Activated naive CD8-positive, alpha-beta T cell treated with anti-CD3 and anti-CD28 coated beads for 36 hours (primary cell): ENCODE results near the gene CLNK. TPM values are rescaled to one million over a fixed set of nuclear protein-coding genes. Genes with fewer than 3 reads are reported as not detected.

Experiments used
- DNase-seq: peaks from one replicate; pipeline ENCODE4 v3.0.0; 2021
- H3K27ac Mint-ChIP-seq: one replicate; pipeline ENCODE4 v1.8.0; 2022; ENCODE audit warnings: mild to moderate bottlenecking, moderate library complexity, mixed read lengths
- H3K27me3 Mint-ChIP-seq: one replicate; pipeline ENCODE4 v1.8.0; 2022; ENCODE audit warnings: mild to moderate bottlenecking, mixed read lengths
- H3K36me3 Mint-ChIP-seq: one replicate; pipeline ENCODE4 v1.8.0; 2021; ENCODE audit warnings: mild to moderate bottlenecking, mixed read lengths
- H3K4me1 Mint-ChIP-seq: one replicate; pipeline ENCODE4 v1.8.0; 2021; ENCODE audit warnings: mixed read lengths
- H3K4me3 Mint-ChIP-seq: one replicate; pipeline ENCODE4 v1.8.0; 2022; ENCODE audit warnings: mild to moderate bottlenecking, moderate library complexity, mixed read lengths
- H3K9me3 Mint-ChIP-seq: one replicate; pipeline ENCODE4 v1.8.0; 2022; ENCODE audit warnings: mixed read lengths
- total RNA-seq, 2 experiments: library from RNA; stranded (reverse); gene quantifications; one replicate each; pipeline ENCODE4 v1.2.3, GENCODE V29; 2021

The CLNK gene, protein sequence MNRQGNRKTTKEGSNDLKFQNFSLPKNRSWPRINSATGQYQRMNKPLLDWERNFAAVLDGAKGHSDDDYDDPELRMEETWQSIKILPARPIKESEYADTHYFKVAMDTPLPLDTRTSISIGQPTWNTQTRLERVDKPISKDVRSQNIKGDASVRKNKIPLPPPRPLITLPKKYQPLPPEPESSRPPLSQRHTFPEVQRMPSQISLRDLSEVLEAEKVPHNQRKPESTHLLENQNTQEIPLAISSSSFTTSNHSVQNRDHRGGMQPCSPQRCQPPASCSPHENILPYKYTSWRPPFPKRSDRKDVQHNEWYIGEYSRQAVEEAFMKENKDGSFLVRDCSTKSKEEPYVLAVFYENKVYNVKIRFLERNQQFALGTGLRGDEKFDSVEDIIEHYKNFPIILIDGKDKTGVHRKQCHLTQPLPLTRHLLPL
- total RNA-seq = under 1 TPM; 0.32 to 0.35 TPM

DNA sequence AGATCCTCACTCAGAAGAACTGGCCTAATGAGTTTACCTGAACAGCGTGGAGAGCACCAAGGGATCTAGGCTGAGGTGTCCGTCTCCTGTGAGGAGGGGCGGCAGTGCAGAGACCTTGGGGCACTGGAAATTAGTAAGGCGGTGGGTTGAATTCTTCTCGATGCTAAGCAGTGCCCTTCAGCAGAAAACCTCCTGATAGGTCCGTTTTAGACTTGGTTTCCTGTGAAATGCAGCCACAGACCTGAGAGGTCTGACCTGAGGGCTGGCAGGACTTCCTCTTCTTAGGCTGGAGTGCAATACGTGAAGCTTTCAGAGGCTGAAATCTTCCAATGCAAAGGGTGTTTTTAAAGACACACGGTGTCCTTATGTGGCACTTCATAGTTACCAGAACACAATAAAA lies at the start of gene CLNK:
Gene CLNK (minus strand): TSS at position 138 of the 400 bp plus-strand sequence. CDS start 16,899 bp downstream, outside the sequence.
- Mint-ChIP-seq H3K4me3 (no peak within 1 kb of the TSS), H3K9me3 (no peaks in the 10 kb centered on the region)
- no peak for DNase-seq

DNA sequence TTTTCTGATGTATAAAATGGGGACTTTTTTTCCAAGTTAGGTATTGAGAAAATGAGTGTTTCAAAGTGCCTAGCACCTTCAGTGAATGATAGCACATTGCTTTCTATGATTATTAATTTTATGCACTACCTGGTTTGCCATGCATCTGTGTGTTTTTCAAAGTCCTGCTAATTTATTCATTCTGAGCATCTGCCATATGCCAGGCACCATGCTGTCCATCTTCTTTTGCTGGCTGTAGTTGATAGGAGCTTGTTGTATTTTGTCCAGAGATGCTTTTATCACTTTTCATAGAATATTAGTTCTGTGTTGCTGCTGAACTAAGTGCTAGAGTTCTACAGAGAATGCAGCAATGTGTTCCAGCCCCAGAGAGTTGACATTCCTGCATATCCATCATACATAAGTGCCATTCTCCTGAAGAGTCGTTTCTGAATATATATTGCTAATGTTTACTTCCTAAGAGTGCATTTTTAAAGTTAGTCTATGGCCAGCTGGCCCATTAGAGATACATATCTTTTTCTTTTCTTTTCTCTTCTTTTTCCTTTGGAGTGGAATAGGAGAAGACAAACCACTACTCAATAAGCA lies 49.0 kb upstream of the CLNK start:
- Mint-ChIP-seq H3K4me1 (peaks cover 52% of the 10 kb centered on the region), H3K4me3 (no peak overlapping the region)

More for the DNA sequence above, at the start of gene CLNK:
- no peaks in the 10 kb centered on the region for H3K27me3 Mint-ChIP-seq
- no peak within 1 kb of the TSS for H3K27ac Mint-ChIP-seq
- peaks cover 2% of the 10 kb centered on the region for H3K36me3 Mint-ChIP-seq
- H3K4me1 Mint-ChIP-seq = peaks cover 10% of the 10 kb centered on the region

DNA sequence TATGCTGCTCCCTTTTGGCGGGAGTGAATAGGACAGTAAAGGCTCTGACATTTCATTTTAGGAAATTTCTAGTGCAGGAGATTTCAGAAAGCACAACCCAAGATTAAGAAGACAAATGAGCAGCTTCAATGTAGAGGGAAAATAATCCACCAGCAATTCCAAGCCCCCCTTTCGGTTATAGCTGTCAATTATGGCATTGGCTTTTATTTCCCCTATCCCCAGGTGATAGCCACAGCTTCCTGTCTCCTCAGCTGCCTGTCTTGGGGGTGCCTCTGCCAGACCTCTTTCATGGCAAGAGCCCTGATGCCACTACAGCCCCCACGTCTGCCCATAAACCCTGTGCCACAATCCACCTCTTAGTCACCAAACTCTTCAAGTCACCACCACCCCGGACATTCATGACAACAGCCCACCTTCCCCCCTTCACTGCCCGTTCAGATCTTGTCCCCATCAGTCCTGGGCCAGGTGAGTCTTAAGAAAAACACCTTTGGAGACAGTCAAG lies 48.4 kb upstream of the CLNK start:
- Mint-ChIP-seq H3K9me3 (peaks cover 14% of the 10 kb centered on the region), H3K4me1 (peaks cover 54% of the 10 kb centered on the region), H3K4me3 (no peak overlapping the region), H3K36me3 (peaks cover 4% of the 10 kb centered on the region), H3K27ac (peak overlapping the region; percentile 83), H3K27me3 (no peaks in the 10 kb centered on the region)
- peak; percentile 33 for DNase-seq

More for the DNA sequence above, 49.0 kb upstream of the CLNK start:
- no peak for DNase-seq
- Mint-ChIP-seq H3K27ac (peak overlapping the region; percentile 83), H3K9me3 (peaks cover 14% of the 10 kb centered on the region), H3K27me3 (no peaks in the 10 kb centered on the region), H3K36me3 (peaks cover 4% of the 10 kb centered on the region)

DNA sequence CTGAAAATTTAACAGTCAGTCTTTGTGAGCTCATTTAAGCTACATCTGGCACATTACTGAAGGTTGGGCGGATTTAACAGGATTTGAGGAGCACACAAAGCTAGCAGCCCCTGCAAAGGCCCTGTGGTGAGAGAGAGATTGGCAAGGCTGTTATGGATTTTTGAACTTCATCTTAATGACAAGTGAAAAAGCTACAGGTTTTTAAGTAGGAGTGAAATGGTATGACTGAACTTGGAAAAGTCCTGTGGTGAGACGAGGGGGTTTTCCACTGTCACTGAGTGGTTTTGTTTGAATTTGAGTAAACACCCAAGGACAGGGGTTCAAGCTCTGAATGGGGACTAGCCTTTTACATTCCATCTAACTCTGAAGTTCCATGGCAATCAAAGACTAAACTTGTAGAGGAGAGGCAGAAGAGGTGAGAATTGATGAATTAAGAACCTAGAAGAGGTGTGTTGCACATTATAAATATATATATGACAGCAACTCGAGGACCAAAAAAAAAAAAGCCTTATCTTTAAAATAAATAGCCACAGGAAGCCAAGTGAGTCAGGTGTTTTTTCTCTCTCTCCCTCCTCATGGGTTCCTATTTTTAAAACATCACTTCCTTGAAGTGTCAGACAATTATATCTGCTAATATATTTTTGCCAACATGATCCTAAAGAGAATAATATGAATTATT lies 47.8 kb upstream of the CLNK start:
- Mint-ChIP-seq H3K36me3 (peaks cover 7% of the 10 kb centered on the region), H3K27ac (peak overlapping the region; percentile 83), H3K27me3 (no peaks in the 10 kb centered on the region), H3K9me3 (peaks cover 16% of the 10 kb centered on the region), H3K4me3 (no peak overlapping the region), H3K4me1 (peaks cover 58% of the 10 kb centered on the region)
- DNase-seq = peak; percentile 43

DNA sequence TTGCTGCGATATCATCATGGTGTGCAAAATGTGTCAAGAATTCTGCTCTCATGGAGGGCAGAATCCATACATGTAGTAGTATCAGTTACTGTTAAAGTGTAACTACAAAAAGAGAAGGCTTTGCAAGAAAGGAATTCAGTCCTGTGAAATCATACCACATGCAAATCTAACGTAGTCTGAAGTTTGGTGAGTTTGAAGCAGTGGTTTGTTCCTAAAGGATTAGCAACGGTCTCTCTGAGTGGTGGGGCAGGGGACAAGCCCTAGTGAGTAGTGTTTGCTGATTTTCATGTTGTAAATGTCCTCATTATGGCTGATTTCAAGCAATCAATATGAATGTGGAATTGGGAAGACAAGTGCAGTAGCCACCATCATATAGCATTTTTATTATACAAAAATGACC lies 47.1 kb upstream of the CLNK start:
- peaks cover 16% of the 10 kb centered on the region for H3K9me3 Mint-ChIP-seq
- H3K36me3 Mint-ChIP-seq = peaks cover 7% of the 10 kb centered on the region
- no peak overlapping the region for H3K4me3 Mint-ChIP-seq
- H3K4me1 Mint-ChIP-seq = peaks cover 65% of the 10 kb centered on the region
- no peaks in the 10 kb centered on the region for H3K27me3 Mint-ChIP-seq
- no peak for DNase-seq
- peak overlapping the region; percentile 84 for H3K27ac Mint-ChIP-seq

DNA sequence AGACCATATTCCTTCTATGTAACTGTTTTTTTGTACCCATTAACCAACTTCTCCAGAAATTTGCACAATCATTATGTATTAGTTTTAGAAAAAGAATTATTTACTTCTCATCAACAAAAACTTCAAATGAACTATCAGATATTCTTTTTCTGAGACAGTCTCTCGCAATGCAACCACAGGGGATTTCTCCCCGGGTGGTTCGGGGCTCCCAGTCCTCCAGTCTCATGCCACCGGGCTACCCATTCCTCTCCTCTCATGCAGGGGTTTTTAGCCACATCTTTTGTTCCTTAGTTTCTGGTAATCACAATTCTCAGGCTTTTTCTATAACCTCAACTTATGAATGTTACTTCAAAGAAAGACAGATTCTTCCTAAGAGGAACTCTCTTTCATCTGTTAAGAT lies 46.6 kb upstream of the CLNK start:
- Mint-ChIP-seq H3K36me3 (peaks cover 7% of the 10 kb centered on the region), H3K4me3 (no peak overlapping the region), H3K9me3 (peaks cover 16% of the 10 kb centered on the region), H3K27me3 (no peaks in the 10 kb centered on the region), H3K27ac (peak overlapping the region; percentile 84), H3K4me1 (peaks cover 69% of the 10 kb centered on the region)
- peak; percentile 37 for DNase-seq

DNA sequence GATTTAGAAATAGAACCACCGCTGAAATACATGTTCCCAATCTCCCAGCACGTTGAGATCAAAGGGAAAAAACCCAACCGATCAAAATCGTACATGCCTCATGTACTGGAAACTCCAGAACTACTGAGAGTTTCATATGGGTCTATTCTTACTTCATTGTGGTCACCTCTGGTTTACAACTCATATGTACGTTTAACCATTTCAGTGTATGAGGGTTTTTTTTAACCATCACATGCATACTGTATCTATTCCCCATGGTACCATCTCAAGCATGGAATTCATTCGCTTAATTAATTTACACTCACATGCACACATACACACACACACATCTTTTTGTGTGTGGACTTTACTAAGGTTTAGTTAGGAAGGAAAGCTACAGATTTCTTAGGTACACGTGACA lies 46.0 kb upstream of the CLNK start:
- Mint-ChIP-seq H3K9me3 (peaks cover 16% of the 10 kb centered on the region), H3K27ac (peak overlapping the region; percentile 84), H3K27me3 (no peaks in the 10 kb centered on the region), H3K4me3 (no peak overlapping the region), H3K36me3 (peaks cover 7% of the 10 kb centered on the region), H3K4me1 (peaks cover 69% of the 10 kb centered on the region)
- no peak for DNase-seq

DNA sequence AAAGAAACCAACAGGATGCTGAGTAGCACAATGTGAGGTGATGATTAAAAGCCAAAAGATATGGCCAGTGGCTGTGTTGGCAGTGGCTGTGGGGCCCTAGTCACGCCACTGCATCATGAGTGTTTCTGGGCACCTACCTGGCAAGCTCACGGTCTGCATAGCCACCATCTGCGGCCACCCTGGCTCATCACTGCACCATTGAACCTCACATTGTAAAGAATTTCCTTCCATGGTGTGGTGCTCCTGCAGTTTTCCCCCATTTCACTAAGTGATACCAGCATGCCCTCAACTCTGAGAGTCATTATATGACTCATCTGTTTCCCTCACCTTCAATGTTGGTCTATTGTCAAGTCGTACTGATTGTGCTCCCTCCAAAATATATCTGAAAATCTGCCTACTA lies 45.5 kb upstream of the CLNK start:
- H3K27me3 Mint-ChIP-seq = no peaks in the 10 kb centered on the region
- H3K4me1 Mint-ChIP-seq = peaks cover 67% of the 10 kb centered on the region
- peak overlapping the region; percentile 84 for H3K27ac Mint-ChIP-seq
- no peak for DNase-seq
- no peak overlapping the region for H3K4me3 Mint-ChIP-seq
- peaks cover 7% of the 10 kb centered on the region for H3K36me3 Mint-ChIP-seq
- H3K9me3 Mint-ChIP-seq = peaks cover 16% of the 10 kb centered on the region

DNA sequence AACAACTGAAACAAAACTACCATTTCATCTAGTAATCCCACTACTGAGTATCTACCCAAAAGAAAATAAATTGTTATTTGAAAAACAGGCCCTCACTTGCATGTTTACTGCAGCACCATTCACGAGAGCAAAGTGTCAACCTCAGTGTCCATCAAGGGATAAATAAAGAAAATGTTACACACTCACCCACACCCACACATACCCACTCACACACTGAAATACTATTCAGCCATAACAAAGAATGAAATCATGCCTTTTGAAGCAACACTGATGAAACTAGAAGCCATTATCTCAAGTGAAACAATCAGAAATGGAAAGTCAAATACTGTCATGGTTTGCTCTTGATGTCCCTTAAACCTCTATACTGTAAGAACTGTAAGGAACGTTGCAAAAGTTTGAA lies 44.8 kb upstream of the CLNK start:
- Mint-ChIP-seq H3K27ac (peak overlapping the region; percentile 84), H3K4me3 (no peak overlapping the region), H3K9me3 (peaks cover 16% of the 10 kb centered on the region), H3K4me1 (peaks cover 62% of the 10 kb centered on the region), H3K36me3 (peaks cover 7% of the 10 kb centered on the region), H3K27me3 (no peaks in the 10 kb centered on the region)
- no peak for DNase-seq

DNA sequence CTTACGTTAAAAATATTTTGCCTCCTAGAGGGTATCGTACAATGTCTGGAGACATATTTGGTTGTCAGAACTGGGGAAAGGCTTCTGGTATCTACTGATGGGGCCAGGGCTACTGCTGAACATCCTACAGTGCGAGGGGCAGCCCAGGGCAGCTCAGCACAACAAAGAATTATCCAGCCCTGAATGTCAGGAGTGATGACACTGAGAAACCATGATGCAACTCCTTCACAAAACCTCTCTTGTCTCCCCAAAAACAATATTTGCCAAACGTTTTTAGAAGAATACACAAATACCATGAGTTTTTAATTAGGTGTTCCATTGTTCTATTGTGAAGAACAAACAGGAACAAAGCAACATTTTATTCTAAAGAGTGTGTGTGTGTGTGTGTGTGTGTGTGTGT lies 43.4 kb upstream of the CLNK start:
- no peak for DNase-seq
- no peak overlapping the region for H3K4me3 Mint-ChIP-seq
- H3K36me3 Mint-ChIP-seq = peaks cover 7% of the 10 kb centered on the region
- peak overlapping the region; percentile 96 for H3K27ac Mint-ChIP-seq
- no peaks in the 10 kb centered on the region for H3K27me3 Mint-ChIP-seq
- H3K4me1 Mint-ChIP-seq = peaks cover 60% of the 10 kb centered on the region
- peaks cover 16% of the 10 kb centered on the region for H3K9me3 Mint-ChIP-seq

DNA sequence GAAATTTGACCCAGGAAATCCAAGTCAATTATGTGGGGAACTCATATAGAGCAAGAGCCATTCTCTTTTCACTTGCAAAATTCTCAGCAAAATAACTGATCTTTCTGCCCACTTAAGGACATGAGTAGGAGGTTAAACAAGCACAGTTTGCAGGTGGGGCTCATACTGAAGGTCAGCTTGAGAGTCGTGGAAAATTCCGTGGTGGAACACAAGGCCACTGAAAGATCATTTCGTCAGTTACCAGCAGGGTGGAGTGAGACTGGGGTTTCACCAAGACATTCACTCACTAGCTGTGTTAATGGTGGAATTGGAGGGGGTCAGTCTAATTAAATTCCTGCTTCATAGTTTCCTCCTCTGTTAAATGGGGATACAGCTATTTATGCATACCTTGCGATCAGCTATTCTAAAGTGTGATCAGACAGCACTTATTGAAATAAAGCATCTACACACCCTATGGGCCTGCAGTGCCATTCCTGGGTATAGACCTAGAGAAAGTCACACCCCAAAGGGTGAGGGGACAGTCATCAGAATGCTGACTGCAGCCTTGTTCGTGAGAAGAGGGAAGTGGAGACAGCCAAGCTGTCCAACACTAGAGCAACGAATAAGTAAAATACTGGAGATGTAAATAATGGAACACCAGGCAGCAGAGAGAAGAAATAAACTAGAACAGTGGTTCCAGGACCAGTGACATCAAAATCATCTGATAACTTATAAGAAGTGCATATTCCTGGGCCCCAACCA lies 42.7 kb upstream of the CLNK start:
- peaks cover 17% of the 10 kb centered on the region for H3K9me3 Mint-ChIP-seq
- H3K4me3 Mint-ChIP-seq = no peak overlapping the region
- DNase-seq = peak; percentile 32
- no peaks in the 10 kb centered on the region for H3K27me3 Mint-ChIP-seq
- H3K4me1 Mint-ChIP-seq = peaks cover 59% of the 10 kb centered on the region
- H3K27ac Mint-ChIP-seq = peak overlapping the region; percentile 96
- peaks cover 9% of the 10 kb centered on the region for H3K36me3 Mint-ChIP-seq

DNA sequence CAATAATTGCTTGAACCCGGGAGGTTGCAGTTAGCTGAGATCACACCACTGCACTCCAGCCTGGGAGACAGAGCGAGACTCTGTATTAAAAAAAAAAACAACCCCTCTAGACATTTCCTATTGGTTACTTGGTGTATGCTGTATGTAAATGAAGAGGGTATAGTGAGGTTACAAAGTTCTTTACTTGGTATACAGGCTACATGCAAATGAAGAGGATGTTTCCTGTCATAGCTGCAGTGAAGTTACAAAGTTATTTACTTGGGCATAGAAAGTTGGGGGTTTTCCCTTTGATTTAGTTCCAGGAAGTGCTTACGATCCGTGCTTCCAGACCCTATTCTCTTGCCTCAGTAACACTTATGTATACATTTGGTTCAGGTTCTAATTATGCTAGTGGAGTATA lies 38.4 kb upstream of the CLNK start:
- Mint-ChIP-seq H3K36me3 (peaks cover 7% of the 10 kb centered on the region), H3K4me3 (peak overlapping the region; percentile 48), H3K27me3 (no peaks in the 10 kb centered on the region), H3K4me1 (peaks cover 36% of the 10 kb centered on the region), H3K27ac (peak overlapping the region; percentile 73), H3K9me3 (peaks cover 5% of the 10 kb centered on the region)
- DNase-seq = no peak

DNA sequence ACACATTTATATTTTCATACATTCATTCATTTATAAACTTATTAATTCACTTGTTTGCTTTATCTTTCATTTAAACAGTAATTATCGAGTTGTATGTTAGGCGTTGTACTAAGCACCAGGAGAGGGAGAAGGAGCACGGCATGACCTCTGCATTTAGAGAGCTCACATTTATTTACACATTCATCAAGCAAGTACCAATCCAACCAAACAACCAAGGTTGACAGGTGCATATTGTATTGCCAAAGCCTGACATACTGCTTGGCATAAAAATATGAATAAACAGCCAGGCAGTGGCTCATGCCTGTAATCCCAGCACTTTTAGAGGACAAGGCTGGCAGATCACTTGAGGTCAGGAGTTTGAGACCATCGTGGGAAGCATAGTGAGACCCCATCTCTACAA lies 37.0 kb upstream of the CLNK start:
- H3K4me3 Mint-ChIP-seq = no peak overlapping the region
- no peak for DNase-seq
- no peak overlapping the region for H3K27ac Mint-ChIP-seq
- H3K4me1 Mint-ChIP-seq = peaks cover 24% of the 10 kb centered on the region
- peaks cover 4% of the 10 kb centered on the region for H3K36me3 Mint-ChIP-seq
- peaks cover 2% of the 10 kb centered on the region for H3K9me3 Mint-ChIP-seq
- no peaks in the 10 kb centered on the region for H3K27me3 Mint-ChIP-seq

DNA sequence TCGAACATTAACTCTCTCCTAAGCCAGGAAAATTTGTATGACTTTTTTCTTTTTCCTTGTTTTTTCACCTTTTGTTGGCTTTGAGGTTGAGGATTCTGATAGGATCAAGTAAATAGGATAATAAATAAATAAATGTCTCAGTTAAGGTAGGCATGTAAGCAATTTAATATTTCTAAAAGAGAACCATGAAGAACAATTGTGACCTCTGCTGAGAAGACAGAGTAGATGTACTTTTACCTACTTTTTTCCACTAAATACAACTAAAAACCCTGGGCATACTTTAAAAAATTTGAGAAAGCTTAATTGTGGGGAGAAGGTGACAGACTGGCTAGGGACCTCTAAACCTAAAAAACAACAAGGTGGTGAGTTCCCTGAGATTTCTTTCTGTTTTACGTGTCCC lies 31.6 kb upstream of the CLNK start:
- Mint-ChIP-seq H3K4me3 (no peak overlapping the region), H3K27ac (no peak overlapping the region), H3K4me1 (peaks cover 2% of the 10 kb centered on the region), H3K9me3 (peaks cover 4% of the 10 kb centered on the region), H3K36me3 (peaks cover 4% of the 10 kb centered on the region), H3K27me3 (peaks cover 4% of the 10 kb centered on the region)
- no peak for DNase-seq
